ENCODE results near the gene PYGM. TPM values are rescaled to one million over a fixed set of nuclear protein-coding genes. Genes with fewer than 3 reads are reported as not detected.

The PYGM gene
- total RNA-seq, 1 experiment from 2014 or later = 1.7 TPM

- TF ChIP-seq, protein P1, sequence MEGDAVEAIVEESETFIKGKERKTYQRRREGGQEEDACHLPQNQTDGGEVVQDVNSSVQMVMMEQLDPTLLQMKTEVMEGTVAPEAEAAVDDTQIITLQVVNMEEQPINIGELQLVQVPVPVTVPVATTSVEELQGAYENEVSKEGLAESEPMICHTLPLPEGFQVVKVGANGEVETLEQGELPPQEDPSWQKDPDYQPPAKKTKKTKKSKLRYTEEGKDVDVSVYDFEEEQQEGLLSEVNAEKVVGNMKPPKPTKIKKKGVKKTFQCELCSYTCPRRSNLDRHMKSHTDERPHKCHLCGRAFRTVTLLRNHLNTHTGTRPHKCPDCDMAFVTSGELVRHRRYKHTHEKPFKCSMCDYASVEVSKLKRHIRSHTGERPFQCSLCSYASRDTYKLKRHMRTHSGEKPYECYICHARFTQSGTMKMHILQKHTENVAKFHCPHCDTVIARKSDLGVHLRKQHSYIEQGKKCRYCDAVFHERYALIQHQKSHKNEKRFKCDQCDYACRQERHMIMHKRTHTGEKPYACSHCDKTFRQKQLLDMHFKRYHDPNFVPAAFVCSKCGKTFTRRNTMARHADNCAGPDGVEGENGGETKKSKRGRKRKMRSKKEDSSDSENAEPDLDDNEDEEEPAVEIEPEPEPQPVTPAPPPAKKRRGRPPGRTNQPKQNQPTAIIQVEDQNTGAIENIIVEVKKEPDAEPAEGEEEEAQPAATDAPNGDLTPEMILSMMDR (IDR thresholded peaks at IDR 0.05 in 2 of 3, conservative IDR thresholded peaks at IDR 0.05 in 1 of 3; ENCODE audit: borderline replicate concordance in 1 of 3, insufficient read depth in 1 of 3, low read depth in 2 of 3, low read length in 2 of 3) = no peak
- no peak for TF ChIP-seq FOSL1 (IDR thresholded peaks at IDR 0.05; ENCODE audit: low read depth)
- no peak for TF ChIP-seq TCF7L2 (IDR thresholded peaks at IDR 0.05; ENCODE audit: borderline replicate concordance, extremely low read depth, insufficient read depth, insufficient read length)
- TF ChIP-seq SRF (IDR thresholded peaks at IDR 0.05; ENCODE audit: low read depth) = no peak
- TF ChIP-seq JUND (IDR thresholded peaks at IDR 0.05) = no peak
- TF ChIP-seq, protein P2, sequence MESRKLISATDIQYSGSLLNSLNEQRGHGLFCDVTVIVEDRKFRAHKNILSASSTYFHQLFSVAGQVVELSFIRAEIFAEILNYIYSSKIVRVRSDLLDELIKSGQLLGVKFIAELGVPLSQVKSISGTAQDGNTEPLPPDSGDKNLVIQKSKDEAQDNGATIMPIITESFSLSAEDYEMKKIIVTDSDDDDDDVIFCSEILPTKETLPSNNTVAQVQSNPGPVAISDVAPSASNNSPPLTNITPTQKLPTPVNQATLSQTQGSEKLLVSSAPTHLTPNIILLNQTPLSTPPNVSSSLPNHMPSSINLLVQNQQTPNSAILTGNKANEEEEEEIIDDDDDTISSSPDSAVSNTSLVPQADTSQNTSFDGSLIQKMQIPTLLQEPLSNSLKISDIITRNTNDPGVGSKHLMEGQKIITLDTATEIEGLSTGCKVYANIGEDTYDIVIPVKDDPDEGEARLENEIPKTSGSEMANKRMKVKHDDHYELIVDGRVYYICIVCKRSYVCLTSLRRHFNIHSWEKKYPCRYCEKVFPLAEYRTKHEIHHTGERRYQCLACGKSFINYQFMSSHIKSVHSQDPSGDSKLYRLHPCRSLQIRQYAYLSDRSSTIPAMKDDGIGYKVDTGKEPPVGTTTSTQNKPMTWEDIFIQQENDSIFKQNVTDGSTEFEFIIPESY (IDR thresholded peaks at IDR 0.05; ENCODE audit: extremely low read depth, insufficient replicate concordance, low read length) = no peak
Measured at GRCh38 chr11:64747961-64748665, 11.7 kb downstream of the PYGM start (continued).

DNA sequence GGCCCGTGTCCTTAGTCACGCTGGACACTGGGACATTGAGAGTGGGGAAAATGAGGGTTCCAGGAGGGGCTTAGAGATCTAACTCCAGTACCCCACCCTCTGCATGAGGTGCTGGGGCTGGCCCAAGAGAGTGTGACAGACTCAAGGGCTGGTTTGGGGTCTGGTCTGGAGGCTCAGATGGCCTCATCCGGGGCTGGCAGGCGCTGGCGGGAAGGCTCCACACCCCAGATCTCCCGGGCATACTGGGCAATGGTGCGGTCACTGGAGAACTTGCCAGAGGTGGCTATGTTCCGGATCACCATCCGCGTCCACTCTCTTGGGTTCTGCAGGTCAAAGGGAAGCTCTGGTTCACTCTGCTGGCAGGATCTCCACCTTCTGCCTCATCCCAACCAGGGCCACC lies 13.3 kb downstream of the PYGM start:
- Histone ChIP-seq H3K4me3 (replicated peaks in 1 of 2; ENCODE audit: low read depth in 1 of 2, low read length in 2 of 2) (no peak overlapping the region), H4K20me1 (ENCODE audit: insufficient read depth) (no peaks in the 10 kb centered on the region), H3K27me3 (ENCODE audit: insufficient read depth, low read length) (no peaks in the 10 kb centered on the region), H3K36me3 (ENCODE audit: control insufficient read depth in 1 of 2, insufficient read depth in 2 of 2, low read length in 2 of 2) (no peaks in the 10 kb centered on the region), H3K9me3 (ENCODE audit: control insufficient read depth in 1 of 2, insufficient read depth in 1 of 2, low read depth in 1 of 2, low read length in 2 of 2) (no peaks in the 10 kb centered on the region), H3K9ac (ENCODE audit: low read length) (no peak overlapping the region), H3K4me1 (ENCODE audit: control insufficient read depth in 1 of 2, insufficient read depth in 2 of 2, low read length in 2 of 2) (peaks cover 7 to 26% of the 10 kb centered on the region in 2 experiments; a peak in 3 of 4 replicates), H3K4me2 (ENCODE audit: low read length) (no peak overlapping the region), H2AFZ (ENCODE audit: low read depth, low read length, poor library complexity, severe bottlenecking) (no peak overlapping the region), H3K79me2 (ENCODE audit: insufficient read depth, low read length) (no peaks in the 10 kb centered on the region), H3K27ac (ENCODE audit: low read depth, low read length) (no peak overlapping the region), H3K9me2 (ENCODE audit: insufficient read depth) (no peaks in the 10 kb centered on the region)
- intact Hi-C loops (cut with micrococcal nuclease) = no loop called here
- ATAC-seq (no peak), DNase-seq (ENCODE audit: low read depth, low spot score) (no peak)
- BruUV-seq (replicated peaks) = no TSS peak
- ChIA-PET RAD21 (ENCODE audit: low non-redundant PET in 1 of 2, low total read pairs in 2 of 2, uncharacterized antibody in 2 of 2, unreplicated experiment in 2 of 2) (no interaction called here), CTCF (no interaction called here), POLR2A (no interaction called here)
- no peak for TF ChIP-seq CEBPB (IDR thresholded peaks at IDR 0.05; ENCODE audit: low read depth)
- TF ChIP-seq JUND (IDR thresholded peaks at IDR 0.05) = no peak
- TF ChIP-seq SP1 (IDR thresholded peaks at IDR 0.05; ENCODE audit: low read depth) = no peak
- TF ChIP-seq EZH2phosphoT487 (IDR thresholded peaks at IDR 0.05; ENCODE audit: borderline replicate concordance) = no peak
- TF ChIP-seq EGR1 (IDR thresholded peaks at IDR 0.05; ENCODE audit: low read depth) = no peak
- TF ChIP-seq, protein P1 (IDR thresholded peaks at IDR 0.05 in 2 of 3, conservative IDR thresholded peaks at IDR 0.05 in 1 of 3; ENCODE audit: borderline replicate concordance in 1 of 3, insufficient read depth in 1 of 3, low read depth in 2 of 3, low read length in 2 of 3) = no peak
- TF ChIP-seq, protein P3, sequence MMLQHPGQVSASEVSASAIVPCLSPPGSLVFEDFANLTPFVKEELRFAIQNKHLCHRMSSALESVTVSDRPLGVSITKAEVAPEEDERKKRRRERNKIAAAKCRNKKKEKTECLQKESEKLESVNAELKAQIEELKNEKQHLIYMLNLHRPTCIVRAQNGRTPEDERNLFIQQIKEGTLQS (IDR thresholded peaks at IDR 0.05) = no peak
- no peak for TF ChIP-seq YY1 (IDR thresholded peaks at IDR 0.05; ENCODE audit: extremely low read depth, insufficient replicate concordance, low read depth, low read length)
- no peak for TF ChIP-seq ELF1 (IDR thresholded peaks at IDR 0.05; ENCODE audit: borderline replicate concordance, low read depth)
- TF ChIP-seq ZFX (IDR thresholded peaks at IDR 0.05) = no peak
- TF ChIP-seq POLR2A (IDR thresholded peaks at IDR 0.05; ENCODE audit: borderline replicate concordance, extremely low read depth, insufficient read depth, insufficient read length) = no peak

Measured in HCT116 (cell line).